Adrenal gland (tissue), 12 donors: ENCODE data around the gene POSTN. TPM values are rescaled to one million over a fixed set of nuclear protein-coding genes. Genes with fewer than 3 reads are reported as not detected.
"Not testable (repeated sequence)": the region's sequence is repeated elsewhere in the genome, so short reads cannot be mapped to it uniquely, and the experiment has no call there.

Experiments
- DNase-seq, 7 donors: peaks; one replicate each; pipeline ENCODE4 v3.0.0-alpha.2; 2019 to 2020
- H3K27ac ChIP-seq, 5 donors: fragments of 200-600 bp; sonication (generic) in 4 of 5; 1 replicate in 3 of 5; 2 replicates in 2 of 5; pipeline versions ENCODE4 v1.5.1 to v1.8.0; 2016 to 2020; ENCODE audit warnings: mild to moderate bottlenecking in 1 of 5
- H3K27me3 ChIP-seq: fragments of 200-600 bp; 2 replicates; pipeline ENCODE4 v1.8.0; 2021
- H3K36me3 ChIP-seq, 2 donors: fragments of 200-600 bp; replicated peaks in 1 of 2; 1 replicate in 1 of 2; 2 replicates in 1 of 2; pipeline versions ENCODE4 v1.5.1 to v1.8.0; 2018 to 2022
- H3K4me1 ChIP-seq, 2 donors: fragments of 200-600 bp; replicated peaks in 1 of 2; 1 replicate in 1 of 2; 2 replicates in 1 of 2; pipeline versions ENCODE4 v1.5.1 to v1.8.0; 2018 to 2021
- H3K4me3 ChIP-seq, 4 donors: fragments of 200-600 bp; sonication (generic) in 3 of 4; one replicate each; pipeline ENCODE4 v1.5.1; 2016 to 2018
- H3K9me3 ChIP-seq, 3 donors: fragments of 200-600 bp; sonication (generic) in 1 of 3; replicated peaks in 1 of 3; 1 replicate in 2 of 3; 2 replicates in 1 of 3; pipeline versions ENCODE4 v1.5.1 to v1.8.0; 2016 to 2021
- POLR2A ChIP-seq, 2 donors: fragments of 450-650 bp; IDR thresholded peaks; one replicate each; pipeline ENCODE4 v1.6.1; 2017; ENCODE audit warnings: antibody characterized with exemption in 2 of 2, mild to moderate bottlenecking in 2 of 2, moderate library complexity in 1 of 2
- WGBS, 4 donors: extraction: QIAGEN DNeasy Blood & Tissue Kit in 2 of 4; methylation state at CpG; one replicate each; pipeline versions ENCODE4 v1.1.5 to v1.1.7; 2013 to 2017; 5-methylcytosine and 5-hydroxymethylcytosine counted together
- intact Hi-C, 2 donors: fragments of 100-400 bp; cut with DNase I; formaldehyde crosslinking; loops; one replicate each; pipeline versions ENCODE4 v1.14.1 to v1.15.0; 2022 to 2023
- polyA plus RNA-seq, 3 donors: library from polyadenylated mRNA; stranded (reverse); fragments of 200-250 nt in 2 of 3; fragments of 350-450 nt in 1 of 3; fragmentation: Illumina TruSeq in 1 of 3; extraction: RNeasy Lipid Tissue Mini Kit (QIAGEN cat#74804) in 1 of 3; gene quantifications; one replicate each; pipeline ENCODE4 v1.2.3, GENCODE V29; 2013 to 2014
- total RNA-seq, 9 donors: library from RNA; depleted of rRNA in 4 of 9; stranded (reverse); fragments of >200 nt in 4 of 9; fragments of 120-200 nt in 1 of 9; fragmentation: NEBNext Ultra II Directional in 1 of 9; extraction: Animal tissue kit (Norgen Biotek cat#: 25700) in 1 of 9; gene quantifications; one replicate each; pipeline versions ENCODE4 v1.1.0 to v1.2.4, GENCODE V29; 2013 to 2023
- TF ChIP-seq, protein P1 (sequence below), 6 experiments: fragments of 450-650 bp in 4 of 6; fragments of 200-600 bp in 2 of 6; sonication (generic) in 1 of 6; IDR thresholded peaks; 1 replicate in 5 of 6; 2 replicates in 1 of 6; pipeline versions ENCODE4 v1.5.1 to v1.8.0; 2016 to 2021; ENCODE audit warnings: antibody characterized with exemption in 6 of 6, mild to moderate bottlenecking in 2 of 6, moderate library complexity in 1 of 6
- donor health status: healthy with polysubstance abuse.
- donor health status: Bipolar disorder and iron deficiency.
- donor health status: DM: yes; HTN: yes; CAD: no.
- donor health status: DM: no; HTN: no; CAD: no.
- donor health status: DM: no; HTN: no; CAD: no.
- donor health status: DM: yes; HTN: yes; CAD: no.

The POSTN gene
- total and polyA plus RNA-seq, 12 donors = 1.8 to 197 (median 8.1) TPM

DNA sequence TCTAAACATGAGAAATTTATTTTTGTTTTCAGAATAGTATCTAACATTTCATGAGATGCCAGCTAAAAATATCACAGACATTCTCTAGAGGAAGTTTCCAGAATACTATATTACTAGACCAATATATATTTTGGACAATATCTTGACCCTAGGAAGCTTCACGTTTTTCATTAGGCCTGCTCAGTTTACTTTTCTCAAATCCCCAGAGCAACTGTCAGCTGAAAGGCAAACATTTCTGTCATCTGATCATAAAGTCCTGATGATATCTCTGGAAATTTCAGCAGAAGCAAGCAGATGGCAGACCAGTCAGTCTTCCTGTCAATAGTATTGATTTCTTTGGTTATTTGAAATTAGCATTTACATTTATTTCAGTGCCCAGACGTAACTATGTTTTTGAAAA, 4.0 kb downstream of the POSTN start:
- 46 to 51% (median 48%) methylated on average over 2 of the region's 2 CpGs for WGBS, 4 donors
- Histone ChIP-seq H3K4me1 (no peaks in the 10 kb centered on the region), H3K4me3 (no peak overlapping the region), H3K27ac (no peak overlapping the region), H3K36me3 (no peaks in the 10 kb centered on the region), H3K27me3 (no peaks in the 10 kb centered on the region), H3K9me3 (no peaks in the 10 kb centered on the region)
- TF ChIP-seq, protein P1, sequence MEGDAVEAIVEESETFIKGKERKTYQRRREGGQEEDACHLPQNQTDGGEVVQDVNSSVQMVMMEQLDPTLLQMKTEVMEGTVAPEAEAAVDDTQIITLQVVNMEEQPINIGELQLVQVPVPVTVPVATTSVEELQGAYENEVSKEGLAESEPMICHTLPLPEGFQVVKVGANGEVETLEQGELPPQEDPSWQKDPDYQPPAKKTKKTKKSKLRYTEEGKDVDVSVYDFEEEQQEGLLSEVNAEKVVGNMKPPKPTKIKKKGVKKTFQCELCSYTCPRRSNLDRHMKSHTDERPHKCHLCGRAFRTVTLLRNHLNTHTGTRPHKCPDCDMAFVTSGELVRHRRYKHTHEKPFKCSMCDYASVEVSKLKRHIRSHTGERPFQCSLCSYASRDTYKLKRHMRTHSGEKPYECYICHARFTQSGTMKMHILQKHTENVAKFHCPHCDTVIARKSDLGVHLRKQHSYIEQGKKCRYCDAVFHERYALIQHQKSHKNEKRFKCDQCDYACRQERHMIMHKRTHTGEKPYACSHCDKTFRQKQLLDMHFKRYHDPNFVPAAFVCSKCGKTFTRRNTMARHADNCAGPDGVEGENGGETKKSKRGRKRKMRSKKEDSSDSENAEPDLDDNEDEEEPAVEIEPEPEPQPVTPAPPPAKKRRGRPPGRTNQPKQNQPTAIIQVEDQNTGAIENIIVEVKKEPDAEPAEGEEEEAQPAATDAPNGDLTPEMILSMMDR (IDR thresholded peaks at IDR 0.05) = no peak
- TF ChIP-seq POLR2A (IDR thresholded peaks at IDR 0.05) = no peak
- no peak for DNase-seq
- intact Hi-C loops = no loop called here

DNA sequence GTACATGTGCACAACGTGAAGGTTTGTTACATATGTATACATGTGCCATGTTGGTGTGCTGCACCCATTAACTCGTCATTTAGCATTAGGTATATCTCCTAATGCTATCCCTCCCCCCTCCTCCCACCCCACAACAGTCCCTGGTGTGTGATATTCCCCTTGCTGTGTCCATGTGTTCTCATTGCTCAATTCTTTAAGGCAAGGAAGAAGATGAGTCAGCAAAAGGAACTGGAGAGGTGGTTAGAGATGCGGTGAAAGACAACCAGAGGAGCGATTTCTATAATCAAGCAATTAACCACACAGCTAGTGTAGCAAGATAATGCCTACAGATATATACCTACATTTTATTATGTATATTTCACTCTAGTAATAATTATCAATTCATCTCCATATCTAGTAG, 9.2 kb downstream of the POSTN start:
- DNase-seq, H3K36me3 ChIP-seq, H3K4me3 ChIP-seq, H3K27ac ChIP-seq, H3K27me3 ChIP-seq, H3K4me1 ChIP-seq, intact Hi-C loops, H3K9me3 ChIP-seq: not testable (repeated sequence)
- 75 to 91% (median 78%) methylated on average over 4 of the region's 4 CpGs for WGBS, 4 donors

DNA sequence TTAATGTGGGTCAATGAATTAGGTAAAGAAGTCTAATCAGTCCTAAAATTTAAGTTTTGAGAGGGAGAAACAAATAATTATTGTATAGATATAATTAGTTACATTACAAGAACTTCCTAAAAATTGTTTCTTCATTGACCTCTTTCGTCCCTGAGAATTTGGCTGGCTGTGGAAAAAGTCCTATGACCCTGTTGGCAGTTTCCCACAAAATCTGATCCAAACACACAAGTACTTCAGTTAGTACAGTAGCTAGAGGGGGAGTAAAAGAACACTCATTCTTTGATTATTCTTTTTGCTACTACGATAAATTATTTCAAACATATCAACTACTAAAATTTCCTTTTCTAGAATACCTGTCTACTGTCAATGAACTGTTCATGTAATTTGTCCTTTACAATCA, 11.3 kb downstream of the POSTN start:
- Histone ChIP-seq H3K4me3 (no peak overlapping the region), H3K27ac (no peak overlapping the region), H3K4me1 (no peaks in the 10 kb centered on the region), H3K9me3 (no peaks in the 10 kb centered on the region), H3K36me3 (no peaks in the 10 kb centered on the region), H3K27me3 (no peaks in the 10 kb centered on the region)
- whole genome bisulfite sequencing, 4 donors = 43 to 64% (median 58%) methylated on average over 2 of the region's 2 CpGs
- intact Hi-C loops = no loop called here
- no peak for DNase-seq
- no peak for TF ChIP-seq POLR2A (IDR thresholded peaks at IDR 0.05)
- TF ChIP-seq, protein P1 (IDR thresholded peaks at IDR 0.05) = no peak

DNA sequence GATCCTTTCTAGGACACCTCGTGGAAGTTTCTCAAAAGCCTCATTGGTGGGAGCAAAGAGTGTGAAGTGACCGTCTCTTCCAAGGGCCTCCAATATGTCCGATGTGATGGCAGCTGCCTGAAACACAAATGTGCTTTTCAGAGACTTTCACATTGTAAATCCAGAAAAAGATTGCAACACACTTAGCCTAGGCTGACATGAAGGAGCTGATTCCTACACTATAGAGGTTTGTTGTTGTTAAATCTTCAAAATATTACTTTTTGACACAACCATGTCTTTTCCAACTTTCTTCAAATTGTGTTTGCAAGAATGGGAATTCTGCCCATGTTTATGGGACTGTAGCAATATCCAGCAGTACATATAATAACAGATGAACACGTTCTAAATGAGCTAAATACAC, 12.4 kb downstream of the POSTN start:
- Histone ChIP-seq H3K36me3 (no peaks in the 10 kb centered on the region), H3K27ac (no peak overlapping the region), H3K27me3 (no peaks in the 10 kb centered on the region), H3K4me1 (no peaks in the 10 kb centered on the region), H3K9me3 (no peaks in the 10 kb centered on the region), H3K4me3 (no peak overlapping the region)
- no peak for TF ChIP-seq POLR2A (IDR thresholded peaks at IDR 0.05)
- TF ChIP-seq, protein P1 (IDR thresholded peaks at IDR 0.05) = no peak
- no peak for DNase-seq
- WGBS, 4 donors = 77 to 88% (median 81%) methylated on average over 4 of the region's 4 CpGs
- intact Hi-C loops = no loop called here

DNA sequence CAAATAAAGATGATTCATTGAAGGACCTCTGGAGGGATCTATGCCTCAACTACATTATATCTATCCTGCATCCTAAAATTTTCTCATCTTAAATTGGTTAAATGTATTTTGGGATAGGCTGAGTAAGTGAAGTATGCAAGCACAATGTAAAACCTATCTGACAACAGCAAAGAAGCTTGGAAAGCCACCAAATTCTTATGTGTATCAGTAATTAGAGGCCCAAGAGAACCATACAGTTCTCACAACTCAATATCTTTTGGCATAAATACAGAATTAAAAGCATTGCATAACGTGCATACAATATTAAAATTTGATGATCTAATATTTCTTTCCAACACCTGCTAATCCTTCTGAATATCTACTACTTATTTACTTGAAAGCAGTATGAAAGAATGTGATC, 13.0 kb downstream of the POSTN start:
- intact Hi-C loops = no loop called here
- 51 to 65% (median 62%) methylated on average over 1 of the region's 1 CpG for WGBS, 4 donors
- no peak for DNase-seq

More for the DNA sequence above, 13.0 kb downstream of the POSTN start:
- Histone ChIP-seq H3K27ac (no peak overlapping the region), H3K4me1 (no peaks in the 10 kb centered on the region), H3K36me3 (no peaks in the 10 kb centered on the region), H3K4me3 (no peak overlapping the region), H3K9me3 (no peaks in the 10 kb centered on the region), H3K27me3 (no peaks in the 10 kb centered on the region)
- TF ChIP-seq, protein P1 (IDR thresholded peaks at IDR 0.05) = no peak
- TF ChIP-seq POLR2A (IDR thresholded peaks at IDR 0.05) = no peak
